ENCODE measurements around the gene SGCA.
A peak's percentile ranks its signal among the peaks of the same experiment; 100 is the strongest.

SGCA gene

GRCh38 chr17:50151937-50152547, 13.8 kb upstream of the SGCA start:
- Mint-ChIP-seq H3K4me1 (peaks cover 22% of the 10 kb centered on the region), H3K36me3 (peaks cover 37% of the 10 kb centered on the region), H3K27ac (peak overlapping the region; percentile 88), H3K9me3 (no peaks in the 10 kb centered on the region), H3K4me3 (peak overlapping the region; percentile 97)
- ATAC-seq = peak; percentile 14
- DNase-seq (ENCODE audit: low spot score in 2 of 2) = peak in 1 of 2 donors; percentile 79

- Mint-ChIP-seq H3K36me3 (peaks cover 30% of the 10 kb centered on the region), H3K27ac (peak overlapping the region; percentile 88), H3K4me3 (peak overlapping the region; percentile 97), H3K9me3 (no peaks in the 10 kb centered on the region), H3K4me1 (peaks cover 15% of the 10 kb centered on the region)
- DNase-seq (ENCODE audit: low spot score in 2 of 2) (no peak), ATAC-seq (no peak)
Measured at GRCh38 chr17:50152736-50153135, 13.1 kb upstream of the SGCA start.

GRCh38 chr17:50153650-50154575, 11.9 kb upstream of the SGCA start:
- H3K27ac Mint-ChIP-seq = peak overlapping the region; percentile 52
- H3K4me1 Mint-ChIP-seq = peaks cover 15% of the 10 kb centered on the region
- peaks cover 19% of the 10 kb centered on the region for H3K36me3 Mint-ChIP-seq
- ATAC-seq (no peak), DNase-seq (ENCODE audit: low spot score in 2 of 2) (no peak)
- no peaks in the 10 kb centered on the region for H3K9me3 Mint-ChIP-seq
- no peak overlapping the region for H3K4me3 Mint-ChIP-seq

GRCh38 chr17:50154604-50155003, 11.2 kb upstream of the SGCA start:
- Mint-ChIP-seq H3K4me1 (peaks cover 15% of the 10 kb centered on the region), H3K36me3 (peaks cover 13% of the 10 kb centered on the region)

GRCh38 chr17:50155115-50155819, 10.5 kb upstream of the SGCA start:
- ATAC-seq (no peak), DNase-seq (ENCODE audit: low spot score in 2 of 2) (no peak)
- H3K27ac Mint-ChIP-seq = peak overlapping the region; percentile 60
- no peak overlapping the region for H3K4me3 Mint-ChIP-seq
- H3K9me3 Mint-ChIP-seq = no peaks in the 10 kb centered on the region
- peaks cover 15% of the 10 kb centered on the region for H3K4me1 Mint-ChIP-seq
- H3K36me3 Mint-ChIP-seq = peaks cover 13% of the 10 kb centered on the region

More at GRCh38 chr17:50154604-50155003, 11.2 kb upstream of the SGCA start:
- peak overlapping the region; percentile 60 for H3K27ac Mint-ChIP-seq
- DNase-seq (ENCODE audit: low spot score in 2 of 2) (no peak), ATAC-seq (no peak)
- H3K4me3 Mint-ChIP-seq = no peak overlapping the region
- H3K9me3 Mint-ChIP-seq = no peaks in the 10 kb centered on the region

- no peak overlapping the region for H3K27ac Mint-ChIP-seq
- DNase-seq (ENCODE audit: low spot score in 2 of 2) (no peak), ATAC-seq (no peak)
- H3K9me3 Mint-ChIP-seq = no peaks in the 10 kb centered on the region
- no peaks in the 10 kb centered on the region for H3K36me3 Mint-ChIP-seq
- peaks cover 31% of the 10 kb centered on the region for H3K4me1 Mint-ChIP-seq
- H3K4me3 Mint-ChIP-seq = no peak overlapping the region
Measured at GRCh38 chr17:50157891-50158290, 7.9 kb upstream of the SGCA start.

- ATAC-seq (peak; percentile 96), DNase-seq (ENCODE audit: low spot score in 2 of 2) (peak; percentile 97 to 98)
- no peaks in the 10 kb centered on the region for H3K9me3 Mint-ChIP-seq
- peak overlapping the region; percentile 64 for H3K4me3 Mint-ChIP-seq
- H3K4me1 Mint-ChIP-seq = peaks cover 24% of the 10 kb centered on the region
- H3K27ac Mint-ChIP-seq = peak overlapping the region; percentile 66
- H3K36me3 Mint-ChIP-seq = no peaks in the 10 kb centered on the region
Measured at GRCh38 chr17:50161023-50161910, 4.5 kb upstream of the SGCA start.

- Mint-ChIP-seq H3K36me3 (no peaks in the 10 kb centered on the region), H3K27ac (peak overlapping the region; percentile 66), H3K9me3 (no peaks in the 10 kb centered on the region), H3K4me1 (peaks cover 24% of the 10 kb centered on the region), H3K4me3 (peak overlapping the region; percentile 64)
- ATAC-seq (no peak), DNase-seq (ENCODE audit: low spot score in 2 of 2) (no peak)
Measured at GRCh38 chr17:50161911-50162288, 3.9 kb upstream of the SGCA start.

- Mint-ChIP-seq H3K4me1 (peaks cover 24% of the 10 kb centered on the region), H3K27ac (peak overlapping the region; percentile 37), H3K36me3 (no peaks in the 10 kb centered on the region), H3K4me3 (peak overlapping the region; percentile 64), H3K9me3 (no peaks in the 10 kb centered on the region)
- ATAC-seq = no peak
- DNase-seq (ENCODE audit: low spot score in 2 of 2) = no peak
Measured at GRCh38 chr17:50162466-50163254, 3.1 kb upstream of the SGCA start.

GRCh38 chr17:50163843-50164696, 1.7 kb upstream of the SGCA start:
- Mint-ChIP-seq H3K9me3 (no peaks in the 10 kb centered on the region), H3K27ac (peak overlapping the region; percentile 37), H3K36me3 (peaks cover under 1% of the 10 kb centered on the region), H3K4me1 (peaks cover 30% of the 10 kb centered on the region), H3K4me3 (no peak overlapping the region)
- no peak for DNase-seq (ENCODE audit: low spot score in 2 of 2)
- ATAC-seq = no peak

GRCh38 chr17:50164697-50164988, 1.2 kb upstream of the SGCA start:
- Mint-ChIP-seq H3K4me1 (peaks cover 36% of the 10 kb centered on the region), H3K9me3 (no peaks in the 10 kb centered on the region), H3K4me3 (no peak overlapping the region), H3K27ac (no peak overlapping the region), H3K36me3 (peaks cover 6% of the 10 kb centered on the region)
- ATAC-seq = no peak
- no peak for DNase-seq (ENCODE audit: low spot score in 2 of 2)

- ATAC-seq = no peak
- peak overlapping the region; percentile 46 for H3K27ac Mint-ChIP-seq
- no peak overlapping the region for H3K4me3 Mint-ChIP-seq
- H3K4me1 Mint-ChIP-seq = peaks cover 36% of the 10 kb centered on the region
- H3K36me3 Mint-ChIP-seq = peaks cover 6% of the 10 kb centered on the region
- H3K9me3 Mint-ChIP-seq = no peaks in the 10 kb centered on the region
- DNase-seq (ENCODE audit: low spot score in 2 of 2) = no peak
Measured at GRCh38 chr17:50165066-50165465, 739 bp upstream of the SGCA start.

GRCh38 chr17:50165466-50165865, 339 bp upstream of the SGCA start:
- Mint-ChIP-seq H3K27ac (peak overlapping the region; percentile 46), H3K4me1 (peaks cover 36% of the 10 kb centered on the region), H3K36me3 (peaks cover 6% of the 10 kb centered on the region), H3K4me3 (no peak overlapping the region), H3K9me3 (no peaks in the 10 kb centered on the region)
- DNase-seq (ENCODE audit: low spot score in 2 of 2) (no peak), ATAC-seq (no peak)
